Body of pancreas (tissue), 4 donors: ENCODE measurements around the gene KANSL1L.

Experiments
- POLR2A ChIP-seq, 3 donors: fragments of 450-650 bp; IDR thresholded peaks; one replicate each; pipeline ENCODE4 v1.6.1; 2016; ENCODE audit warnings: antibody characterized with exemption in 3 of 3, mild to moderate bottlenecking in 2 of 3
- TF ChIP-seq, protein P1 (sequence below), 7 experiments: fragments of 450-650 bp in 4 of 7; fragments of 200-600 bp in 3 of 7; sonication (generic) in 3 of 7; IDR thresholded peaks; one replicate each; pipeline ENCODE4 v1.5.1; 2016 to 2019; ENCODE audit warnings: antibody characterized with exemption in 7 of 7

DNA sequence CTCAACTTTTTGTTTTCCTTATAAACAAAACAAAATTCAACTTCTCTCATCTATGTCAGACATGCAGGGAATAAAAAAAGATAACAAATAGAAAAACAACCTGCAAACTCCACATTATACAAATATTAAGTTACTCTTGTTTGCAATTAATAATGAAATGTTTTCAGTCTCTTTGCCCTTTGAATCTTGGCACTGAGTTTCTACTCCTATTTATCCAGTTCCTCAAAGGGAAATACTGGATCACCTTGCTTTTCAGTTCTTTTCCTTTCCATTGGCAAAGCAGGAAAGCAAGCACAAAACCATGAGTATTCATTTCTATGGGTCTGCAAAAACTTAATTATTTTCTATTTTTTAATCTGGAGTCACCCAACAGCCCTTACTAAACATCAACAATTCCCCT lies 23.6 kb downstream of the KANSL1L start:
- no peak for TF ChIP-seq POLR2A (IDR thresholded peaks at IDR 0.05)
- TF ChIP-seq, protein P1, sequence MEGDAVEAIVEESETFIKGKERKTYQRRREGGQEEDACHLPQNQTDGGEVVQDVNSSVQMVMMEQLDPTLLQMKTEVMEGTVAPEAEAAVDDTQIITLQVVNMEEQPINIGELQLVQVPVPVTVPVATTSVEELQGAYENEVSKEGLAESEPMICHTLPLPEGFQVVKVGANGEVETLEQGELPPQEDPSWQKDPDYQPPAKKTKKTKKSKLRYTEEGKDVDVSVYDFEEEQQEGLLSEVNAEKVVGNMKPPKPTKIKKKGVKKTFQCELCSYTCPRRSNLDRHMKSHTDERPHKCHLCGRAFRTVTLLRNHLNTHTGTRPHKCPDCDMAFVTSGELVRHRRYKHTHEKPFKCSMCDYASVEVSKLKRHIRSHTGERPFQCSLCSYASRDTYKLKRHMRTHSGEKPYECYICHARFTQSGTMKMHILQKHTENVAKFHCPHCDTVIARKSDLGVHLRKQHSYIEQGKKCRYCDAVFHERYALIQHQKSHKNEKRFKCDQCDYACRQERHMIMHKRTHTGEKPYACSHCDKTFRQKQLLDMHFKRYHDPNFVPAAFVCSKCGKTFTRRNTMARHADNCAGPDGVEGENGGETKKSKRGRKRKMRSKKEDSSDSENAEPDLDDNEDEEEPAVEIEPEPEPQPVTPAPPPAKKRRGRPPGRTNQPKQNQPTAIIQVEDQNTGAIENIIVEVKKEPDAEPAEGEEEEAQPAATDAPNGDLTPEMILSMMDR (IDR thresholded peaks at IDR 0.05): no peak
